Stimulated activated naive CD8-positive, alpha-beta T cell treated with anti-CD3 and anti-CD28 coated beads, Interleukin-15, amount 100 ng/mL, for 72 hours (primary cell): Measurements from ENCODE around the gene CAMK2B.
"Not testable (repeated sequence)": the region's sequence is repeated elsewhere in the genome, so short reads cannot be mapped to it uniquely, and the experiment has no call there.

ENCODE experiments used
- ATAC-seq: fragments of 150-1000 bp; cut with Tn5 transposase; 2 replicates; pipeline ENCODE4 v1.10.0; 2021; ENCODE audit warnings: mild to moderate bottlenecking, moderate library complexity
- DNase-seq, 2 donors: peaks; one replicate each; pipeline ENCODE4 v3.0.0; 2021 to 2022
- H3K27ac Mint-ChIP-seq, 2 donors: one replicate each; pipeline ENCODE4 v1.8.0; 2022; ENCODE audit warnings: mild to moderate bottlenecking in 2 of 2, mixed read lengths in 2 of 2, moderate library complexity in 2 of 2
- H3K27me3 Mint-ChIP-seq: one replicate; pipeline ENCODE4 v1.8.0; 2022; ENCODE audit warnings: mixed read lengths
- H3K4me1 Mint-ChIP-seq: one replicate; pipeline ENCODE4 v1.8.0; 2022; ENCODE audit warnings: mild to moderate bottlenecking, mixed read lengths
- H3K4me3 Mint-ChIP-seq, 2 donors: one replicate each; pipeline ENCODE4 v1.8.0; 2022; ENCODE audit warnings: mild to moderate bottlenecking in 2 of 2, mixed read lengths in 2 of 2, moderate library complexity in 1 of 2
- H3K9me3 Mint-ChIP-seq, 2 donors: one replicate each; pipeline ENCODE4 v1.8.0; 2022; ENCODE audit warnings: mixed read lengths in 2 of 2

The CAMK2B gene

GRCh38 chr7:44173911-44174693, 151.3 kb downstream of the CAMK2B start:
- no peak overlapping the region for H3K4me3 Mint-ChIP-seq
- H3K27ac Mint-ChIP-seq, result no peak overlapping the region
- H3K27me3 Mint-ChIP-seq, result no peaks in the 10 kb centered on the region

GRCh38 chr7:44172803-44173424, 152.5 kb downstream of the CAMK2B start:
- DNase-seq (no peak), ATAC-seq (no peak)
- Mint-ChIP-seq H3K27me3 (no peaks in the 10 kb centered on the region), H3K4me3 (no peak overlapping the region), H3K4me1 (peaks cover 2% of the 10 kb centered on the region), H3K9me3 (no peaks in the 10 kb centered on the region), H3K27ac (no peak overlapping the region)

More at GRCh38 chr7:44173911-44174693, 151.3 kb downstream of the CAMK2B start:
- ATAC-seq, result no peak
- H3K9me3 Mint-ChIP-seq, result no peaks in the 10 kb centered on the region
- DNase-seq, result no peak
- H3K4me1 Mint-ChIP-seq, result no peaks in the 10 kb centered on the region

GRCh38 chr7:44172352-44172751, 153.0 kb downstream of the CAMK2B start:
- H3K4me3 Mint-ChIP-seq, result no peak overlapping the region
- DNase-seq (no peak), ATAC-seq (no peak)
- H3K4me1 Mint-ChIP-seq, result peaks cover 8% of the 10 kb centered on the region
- no peaks in the 10 kb centered on the region for H3K27me3 Mint-ChIP-seq
- H3K9me3 Mint-ChIP-seq, result no peaks in the 10 kb centered on the region
- H3K27ac Mint-ChIP-seq, result no peak overlapping the region

GRCh38 chr7:44171901-44172300, 153.5 kb downstream of the CAMK2B start:
- not testable (repeated sequence) for H3K4me1 Mint-ChIP-seq, ATAC-seq

GRCh38 chr7:44167920-44168319, 157.5 kb downstream of the CAMK2B start:
- no peaks in the 10 kb centered on the region for H3K9me3 Mint-ChIP-seq
- H3K4me1 Mint-ChIP-seq, result peaks cover 9% of the 10 kb centered on the region
- DNase-seq (no peak), ATAC-seq (no peak)
- no peak overlapping the region for H3K27ac Mint-ChIP-seq
- no peaks in the 10 kb centered on the region for H3K27me3 Mint-ChIP-seq
- no peak overlapping the region for H3K4me3 Mint-ChIP-seq

More at GRCh38 chr7:44171901-44172300, 153.5 kb downstream of the CAMK2B start:
- not testable (repeated sequence) for DNase-seq, H3K27ac Mint-ChIP-seq, H3K27me3 Mint-ChIP-seq, H3K9me3 Mint-ChIP-seq, H3K4me3 Mint-ChIP-seq
